Prostate gland (tissue), 2 donors: ENCODE data around the gene INAFM1.

ENCODE experiments used
- CTCF ChIP-seq, 4 experiments: fragments of 200-600 bp in 2 of 4; fragments of 450-650 bp in 2 of 4; sonication (generic) in 2 of 4; IDR thresholded peaks; 1 replicate in 3 of 4; 2 replicates in 1 of 4; pipeline ENCODE4 v1.5.1; 2016 to 2019; ENCODE audit warnings: antibody characterized with exemption in 4 of 4, mild to moderate bottlenecking in 2 of 4, moderate library complexity in 2 of 4
- POLR2A ChIP-seq: fragments of 450-650 bp; IDR thresholded peaks from one replicate; pipeline ENCODE4 v1.6.1; 2016; ENCODE audit warnings: antibody characterized with exemption, mild to moderate bottlenecking

GRCh38 chr19:47306303-47306702 lies 31.6 kb downstream of the INAFM1 start:
- TF ChIP-seq CTCF (IDR thresholded peaks at IDR 0.05) (no peak), POLR2A (no peak)
